DMS79 treated with DMSO at 0.1 percent for 48 hours (cell line): Measurements from ENCODE around the gene EMC10.
"Not testable (repeated sequence)": the region's sequence is repeated elsewhere in the genome, so short reads cannot be mapped to it uniquely, and the experiment has no call there.

Source experiments
- DNase-seq: peaks from one replicate; lab custom pipeline; 2025; lab: John Stamatoyannopoulos, UW

EMC10 gene

DNA sequence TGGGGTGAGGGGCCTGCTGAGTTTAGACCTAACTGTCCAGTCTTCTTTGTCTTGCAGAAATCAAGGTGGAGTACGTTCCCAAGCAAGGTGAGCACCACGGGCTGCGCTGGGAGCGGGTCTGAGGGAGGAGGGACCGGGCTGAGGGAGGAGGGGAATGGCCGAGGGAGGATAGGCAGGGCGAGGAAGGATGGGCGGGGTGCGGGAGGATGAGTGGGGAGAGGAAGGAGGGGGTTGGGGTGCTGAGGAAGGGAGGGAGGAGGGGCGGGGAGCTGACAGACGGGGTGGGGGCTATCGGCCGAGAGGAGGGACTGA is 25.1 kb upstream of the EMC10 start:
- no peak for DNase-seq

DNA sequence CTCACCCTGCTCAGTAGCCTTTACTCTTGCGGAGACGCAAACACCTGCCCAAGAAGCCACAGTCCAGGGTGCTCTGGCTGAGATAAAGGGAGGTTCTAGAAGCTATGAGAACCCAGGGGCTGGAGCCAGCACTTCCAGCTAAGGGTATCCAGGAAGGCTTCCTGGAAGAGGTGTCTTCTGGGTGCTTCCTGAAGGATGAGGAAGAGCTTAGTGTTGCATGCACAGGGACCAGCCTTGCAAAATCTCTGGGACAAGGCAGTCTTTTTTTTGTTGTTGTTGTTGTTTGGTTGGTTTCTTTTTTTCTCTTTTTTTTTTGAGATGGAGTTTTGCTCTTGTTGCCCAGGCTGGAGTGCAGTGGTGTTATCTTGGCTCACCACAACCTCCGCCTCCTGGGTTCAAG is 23.1 kb upstream of the EMC10 start:
- DNase-seq = no peak

DNA sequence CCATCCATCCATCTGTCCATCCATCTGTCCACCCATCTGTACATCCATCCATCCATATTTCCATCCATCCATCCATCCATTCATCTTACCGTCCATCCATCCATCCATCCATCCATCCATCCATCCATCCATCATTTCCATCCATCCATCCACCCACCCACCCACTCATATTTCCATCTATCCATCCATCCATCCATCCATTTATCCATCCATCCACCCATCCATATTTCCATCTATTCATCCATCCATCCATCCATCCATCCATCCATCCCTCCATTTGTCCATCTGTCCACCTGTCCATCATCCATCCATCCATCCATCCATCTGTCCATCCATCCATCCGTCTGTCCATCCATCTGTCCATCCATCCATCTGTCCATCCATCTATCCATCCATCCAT is 20.3 kb upstream of the EMC10 start:
- no peak for DNase-seq

DNA sequence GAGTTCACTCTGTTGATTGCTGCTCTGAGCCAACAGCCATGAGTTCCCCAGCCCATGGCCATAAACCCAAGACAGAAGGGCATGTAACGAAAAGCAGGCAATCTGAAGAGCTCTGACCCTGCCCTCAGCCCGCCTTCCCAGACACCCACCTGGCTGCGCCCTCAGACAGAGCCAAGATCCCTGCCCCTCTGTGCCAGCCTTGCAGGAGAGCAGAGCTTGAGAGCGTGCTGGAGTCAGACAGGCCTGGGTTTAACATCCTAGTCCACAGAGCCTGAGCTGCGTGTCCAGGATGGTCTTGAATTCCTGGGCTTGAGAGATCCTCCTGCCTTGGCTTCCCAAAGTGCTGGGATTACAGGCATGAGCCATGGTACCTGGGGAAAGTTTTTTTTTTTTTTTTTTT is 19.0 kb upstream of the EMC10 start:
- no peak for DNase-seq

DNA sequence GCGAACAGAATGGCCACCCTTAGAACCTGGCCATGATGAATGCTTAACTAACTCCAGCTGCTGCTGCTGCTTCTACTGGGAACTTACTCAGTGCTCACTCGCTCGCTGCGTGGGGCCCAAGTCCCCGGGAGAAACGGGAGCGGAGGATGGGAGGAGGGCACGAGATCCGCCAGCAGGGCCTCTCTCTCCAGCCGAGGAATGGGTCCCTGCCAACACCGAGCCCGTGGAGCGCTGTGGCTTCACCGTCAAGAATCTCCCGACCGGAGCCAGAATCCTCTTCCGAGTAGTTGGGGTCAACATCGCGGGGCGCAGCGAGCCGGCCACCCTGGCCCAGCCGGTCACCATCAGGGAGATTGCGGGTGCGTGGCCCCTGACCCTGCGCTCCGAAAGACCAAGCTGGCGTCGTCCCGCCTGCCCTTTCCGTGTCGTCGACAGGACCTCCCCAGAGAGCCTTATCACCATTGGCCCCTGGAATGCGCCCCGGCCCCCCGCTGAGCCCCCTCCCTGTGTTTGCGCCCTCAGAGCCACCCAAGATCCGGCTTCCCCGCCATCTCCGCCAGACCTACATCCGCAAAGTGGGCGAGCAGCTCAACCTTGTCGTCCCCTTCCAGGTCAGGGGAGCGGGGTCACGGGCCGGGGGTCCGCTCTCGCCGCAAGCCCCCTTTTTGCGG is 17.8 kb upstream of the EMC10 start:
- no peak for DNase-seq

DNA sequence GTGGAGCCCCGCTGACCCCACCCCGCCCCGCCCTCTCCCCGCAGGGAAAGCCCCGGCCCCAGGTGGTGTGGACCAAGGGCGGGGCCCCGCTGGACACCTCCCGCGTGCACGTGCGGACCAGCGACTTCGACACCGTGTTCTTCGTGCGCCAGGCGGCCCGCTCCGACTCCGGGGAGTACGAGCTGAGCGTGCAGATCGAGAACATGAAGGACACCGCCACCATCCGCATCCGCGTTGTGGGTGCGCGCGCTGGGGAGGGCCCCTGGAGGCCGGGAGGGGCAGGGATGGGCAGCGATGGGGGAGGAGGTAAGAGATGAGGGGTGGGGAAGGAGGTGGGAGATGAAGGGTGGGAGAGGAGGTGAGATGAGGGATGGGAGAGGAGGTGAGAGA is 17.2 kb upstream of the EMC10 start:
- no peak for DNase-seq

DNA sequence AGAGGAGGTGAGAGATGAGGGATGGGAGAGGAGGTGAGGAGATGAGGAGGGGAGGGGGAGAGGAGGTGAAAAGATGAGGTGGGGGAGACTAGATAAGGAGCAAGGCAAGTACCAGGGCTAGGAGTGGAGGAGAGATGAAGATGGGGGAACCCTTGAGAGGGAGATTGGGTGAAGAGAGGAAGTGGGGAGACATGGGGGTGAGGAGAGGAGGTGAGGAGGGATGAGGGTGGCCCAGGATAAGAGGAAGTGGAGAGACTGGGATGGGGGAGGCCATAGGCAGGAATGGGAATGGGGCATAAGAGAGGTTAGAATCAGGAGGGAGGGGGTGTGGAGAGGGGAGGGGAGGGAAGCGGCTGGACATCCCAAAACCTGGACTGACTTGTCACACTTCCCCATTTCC is 16.7 kb upstream of the EMC10 start:
- DNase-seq = no peak

DNA sequence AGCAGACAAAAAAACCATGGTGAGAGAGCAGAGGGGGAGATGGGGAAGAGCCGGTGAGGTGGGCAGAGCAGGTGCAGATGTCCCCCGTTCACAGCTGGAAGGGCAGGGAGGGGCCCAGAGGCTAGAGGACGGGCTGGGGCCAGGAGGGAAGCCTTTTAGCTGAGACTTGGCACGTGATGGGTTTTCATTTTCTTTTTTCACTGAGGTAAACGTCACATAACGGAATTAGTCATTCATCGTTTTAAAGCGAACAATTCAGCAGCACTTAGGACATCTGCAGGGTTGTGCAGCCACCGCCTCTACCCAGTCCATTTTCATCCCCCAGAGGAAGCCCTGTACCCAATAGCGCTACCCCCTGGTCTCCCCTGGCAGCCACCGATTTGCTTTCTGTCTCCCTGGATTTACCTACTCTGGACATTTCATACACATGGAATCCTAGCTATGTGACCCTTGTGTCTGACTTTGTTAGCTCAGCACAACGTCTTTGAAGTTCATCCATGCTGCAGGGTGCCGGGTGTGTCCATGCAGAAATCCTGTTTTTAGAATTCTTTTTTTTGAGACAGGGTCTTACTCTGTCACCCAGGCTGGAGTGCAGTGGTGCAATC is 16.0 kb upstream of the EMC10 start:
- DNase-seq = no peak

DNA sequence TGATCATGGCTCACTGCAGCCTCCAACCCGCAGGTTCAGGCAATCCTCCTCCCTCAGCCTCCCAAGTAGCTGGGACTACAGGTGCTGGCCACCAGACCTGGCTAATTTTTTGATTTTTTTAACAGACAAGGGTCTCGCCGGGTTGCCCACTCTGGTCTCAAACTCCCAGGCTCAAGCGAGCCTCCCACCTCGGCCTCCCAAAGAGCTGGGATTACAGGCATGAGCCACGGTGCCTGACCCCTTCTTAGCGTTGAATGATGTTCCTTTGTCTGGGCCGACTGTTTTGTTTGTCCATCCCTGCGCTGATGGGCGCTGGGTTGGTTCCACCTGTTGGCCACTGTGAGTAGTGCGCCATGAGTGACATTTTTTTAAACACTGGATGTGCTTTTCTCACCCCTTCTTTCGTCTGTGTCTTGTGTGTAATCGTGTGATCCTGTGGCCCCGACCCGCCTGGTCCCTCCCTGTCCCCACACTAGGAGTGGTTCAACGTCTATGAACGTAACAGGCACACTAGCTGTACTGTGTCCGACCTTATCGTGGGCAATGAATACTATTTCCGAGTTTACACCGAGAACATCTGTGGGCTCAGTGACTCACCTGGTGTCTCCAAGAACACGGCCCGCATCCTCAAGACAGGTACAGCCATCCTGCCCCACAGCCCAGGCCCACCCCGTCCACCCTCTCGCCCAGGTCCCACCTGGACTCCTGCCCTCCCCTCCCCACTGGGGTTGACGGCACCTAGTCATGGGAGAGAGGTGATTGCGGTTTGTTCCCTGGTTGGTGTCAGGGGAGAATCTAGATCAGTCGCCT is 15.0 kb upstream of the EMC10 start:
- DNase-seq = peak; percentile 46

DNA sequence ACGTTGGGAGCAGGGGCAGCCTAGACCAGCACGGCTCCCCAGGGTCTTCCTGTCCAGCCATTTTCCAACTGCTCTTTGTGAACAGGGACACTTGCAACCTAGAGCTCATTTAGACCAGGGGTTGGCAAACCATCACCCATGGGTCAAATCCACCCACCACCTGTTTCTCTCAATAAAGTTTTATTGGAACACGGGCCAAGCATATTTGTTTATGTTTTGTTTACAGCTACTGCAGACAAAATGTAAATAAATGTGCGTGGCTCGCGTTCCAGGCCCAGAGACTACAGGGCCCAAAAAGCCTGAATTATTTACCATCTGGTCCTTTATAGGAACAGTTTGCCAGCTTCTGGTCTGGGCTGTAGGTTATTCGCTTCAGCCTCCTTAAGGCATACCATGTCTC is 13.3 kb upstream of the EMC10 start:
- no peak for DNase-seq

DNA sequence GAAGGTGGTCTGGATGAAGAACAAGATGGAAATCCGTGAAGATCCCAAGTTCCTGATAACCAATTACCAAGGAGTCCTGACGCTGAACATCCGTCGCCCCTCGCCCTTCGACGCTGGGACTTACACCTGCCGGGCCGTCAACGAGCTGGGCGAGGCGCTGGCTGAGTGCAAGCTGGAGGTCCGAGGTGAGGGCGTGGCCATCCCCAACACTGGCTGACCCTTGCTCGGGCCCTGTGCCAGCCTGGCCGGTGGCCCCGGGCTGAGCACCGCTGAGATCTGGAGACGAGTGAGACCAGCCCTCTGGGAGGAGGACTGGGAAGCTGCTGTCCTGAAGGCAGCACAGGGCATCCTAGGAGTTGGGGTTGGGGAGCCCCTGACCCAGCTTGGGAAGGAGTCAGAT is 12.0 kb upstream of the EMC10 start:
- no peak for DNase-seq

DNA sequence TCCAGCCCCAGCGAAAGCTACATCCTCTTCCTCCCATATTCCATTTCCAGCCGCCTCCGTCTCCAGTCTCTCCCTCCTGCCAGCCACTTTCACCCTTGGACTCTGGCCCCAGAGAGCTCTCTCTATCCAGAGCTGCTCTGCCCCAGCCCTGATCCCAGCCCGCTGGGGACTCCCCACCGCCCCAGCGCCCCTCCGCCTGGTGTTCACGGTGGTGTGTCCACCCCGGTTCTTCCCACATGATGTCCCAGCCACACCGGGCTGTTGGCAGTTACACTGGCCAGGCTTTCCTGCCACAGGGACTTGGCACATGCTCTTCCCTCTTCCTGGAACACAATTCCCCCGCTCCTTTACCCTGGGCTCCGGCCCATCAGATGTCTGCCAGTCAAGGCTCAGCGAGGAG is 11.3 kb upstream of the EMC10 start:
- DNase-seq = no peak

DNA sequence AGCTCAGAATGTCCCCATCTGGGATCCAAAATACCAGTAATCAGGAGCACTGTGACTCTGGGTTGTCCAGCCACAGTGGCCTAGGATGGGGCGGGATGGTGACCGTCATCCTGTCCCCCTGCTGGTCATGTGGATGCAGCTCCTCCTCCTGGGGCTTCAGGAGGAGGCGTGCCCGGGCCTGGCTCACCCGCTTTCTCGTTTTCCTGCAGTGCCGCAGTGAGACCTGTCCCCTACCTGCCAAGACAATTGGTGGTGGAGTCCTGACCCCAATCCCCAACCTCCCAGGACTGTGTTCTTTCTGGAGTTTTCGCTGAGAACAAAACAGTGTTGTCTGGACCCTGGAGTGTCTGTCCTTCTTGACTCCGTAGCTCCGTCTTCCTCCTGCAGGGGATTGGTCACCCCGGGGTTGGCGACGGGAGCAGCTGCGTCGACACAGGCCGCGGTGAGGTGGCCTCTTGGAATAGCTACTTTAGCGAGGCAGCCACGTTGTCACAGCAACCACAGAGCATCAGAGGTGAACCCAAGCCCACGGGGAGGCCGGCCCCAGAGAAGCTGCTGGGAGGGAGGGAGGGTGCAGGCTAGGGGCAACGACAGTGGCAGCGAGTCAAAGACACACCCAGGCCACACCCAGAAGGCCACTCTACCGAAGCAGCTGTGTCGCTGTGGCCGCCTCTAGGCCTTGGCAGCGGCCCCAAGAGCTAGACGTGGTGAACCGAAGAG is 10.2 kb upstream of the EMC10 start:
- DNase-seq = peak; percentile 90

DNA sequence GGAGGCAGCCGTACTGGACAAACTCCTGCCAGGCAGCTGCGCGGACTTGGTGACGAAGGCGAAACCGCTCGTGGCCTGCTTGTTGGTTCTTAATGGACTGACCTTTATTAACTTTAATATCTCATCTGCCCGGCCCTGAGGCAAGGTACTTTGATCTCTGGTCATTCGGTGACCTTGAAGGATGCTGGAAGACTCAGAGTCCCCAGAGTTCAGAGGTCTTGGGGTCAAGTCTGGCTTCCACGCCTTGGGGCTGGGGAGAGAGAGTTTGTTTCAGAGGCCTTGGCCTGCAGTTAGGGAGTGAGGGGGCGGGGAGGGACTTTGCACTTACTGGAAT is 9.6 kb upstream of the EMC10 start:
- no peak for DNase-seq

DNA sequence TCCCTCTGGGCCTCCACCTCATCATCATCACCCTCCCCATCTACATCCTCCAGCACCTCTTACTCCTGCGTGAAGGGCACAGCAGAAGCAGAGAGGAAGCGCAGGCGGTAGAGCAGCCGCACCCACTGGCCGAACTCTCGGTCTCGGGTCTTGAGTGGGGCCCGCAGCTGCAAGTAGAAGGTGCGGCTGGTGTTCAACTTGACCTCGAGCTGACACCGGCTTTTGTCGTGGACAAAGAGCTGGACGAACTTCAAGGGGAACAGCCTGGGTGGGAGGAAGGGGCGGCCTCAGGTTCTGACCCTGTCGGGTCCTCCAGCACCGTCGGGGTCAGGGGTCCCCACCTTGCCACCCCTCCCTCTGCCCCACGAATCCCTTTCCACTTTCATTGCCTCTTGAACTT is 8.7 kb upstream of the EMC10 start:
- DNase-seq = no peak

DNA sequence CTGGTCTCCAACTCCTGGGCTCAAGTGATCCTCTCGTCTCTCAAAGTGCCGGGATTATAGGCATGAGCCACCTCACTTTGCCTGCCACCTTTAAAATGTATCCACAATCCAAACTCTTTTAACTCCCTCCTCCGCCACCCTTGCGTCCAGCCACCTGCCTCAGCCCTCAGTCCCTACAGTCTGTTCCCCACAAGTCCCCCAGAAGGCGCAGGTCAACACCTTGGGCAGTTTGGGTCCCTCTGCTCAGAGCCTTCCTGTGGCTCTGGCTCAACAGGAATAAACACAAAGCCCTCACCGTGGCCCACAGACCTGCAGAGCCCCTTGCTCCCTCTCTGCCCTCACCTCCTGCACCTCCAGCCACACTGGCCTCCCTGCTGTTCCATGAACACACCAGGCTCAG is 7.5 kb upstream of the EMC10 start:
- DNase-seq = no peak

DNA sequence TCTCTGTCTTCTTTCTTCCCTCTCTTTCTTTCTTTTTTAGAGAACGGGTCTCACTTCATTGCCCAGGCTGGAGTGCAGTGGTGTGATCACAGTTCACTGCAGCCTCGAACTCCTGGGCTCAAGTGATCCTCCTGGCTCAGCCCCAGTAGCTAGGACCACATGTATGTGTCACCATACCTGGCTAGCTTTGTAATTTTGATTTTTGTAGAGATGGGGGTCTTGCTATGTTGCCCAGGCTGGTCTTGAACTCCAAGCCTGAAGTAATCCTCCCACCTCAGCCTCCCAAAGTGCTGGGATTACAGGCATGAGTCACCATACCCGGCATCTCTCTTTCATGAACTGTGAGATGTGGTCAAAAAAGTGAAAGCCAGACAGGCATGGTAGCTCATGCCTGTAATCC is 3.0 kb upstream of the EMC10 start:
- not testable (repeated sequence) for DNase-seq

DNA sequence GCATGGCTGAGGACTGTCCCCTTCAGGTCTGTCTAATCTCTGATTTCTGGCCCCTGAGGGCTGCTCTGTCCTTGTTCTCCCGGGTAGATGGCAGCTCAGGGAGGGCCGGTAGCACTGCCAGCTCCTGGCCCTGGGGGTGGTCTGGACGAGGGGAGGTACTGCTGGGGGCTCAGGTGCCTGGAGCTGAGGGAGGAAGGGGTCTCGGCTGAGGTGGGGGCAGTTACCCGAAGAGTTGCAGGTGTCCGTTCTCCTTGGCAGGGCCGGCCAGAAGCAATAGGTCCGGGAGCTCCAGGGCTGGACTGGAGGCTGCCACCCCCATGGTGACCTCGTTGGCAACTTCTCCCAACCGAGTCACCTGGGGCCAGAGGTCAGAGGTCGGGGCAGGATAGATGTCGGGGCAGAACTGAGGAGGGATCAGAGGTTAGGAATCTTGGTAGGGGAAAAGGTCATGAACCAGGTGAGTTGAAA is 1.2 kb upstream of the EMC10 start:
- DNase-seq = no peak

DNA sequence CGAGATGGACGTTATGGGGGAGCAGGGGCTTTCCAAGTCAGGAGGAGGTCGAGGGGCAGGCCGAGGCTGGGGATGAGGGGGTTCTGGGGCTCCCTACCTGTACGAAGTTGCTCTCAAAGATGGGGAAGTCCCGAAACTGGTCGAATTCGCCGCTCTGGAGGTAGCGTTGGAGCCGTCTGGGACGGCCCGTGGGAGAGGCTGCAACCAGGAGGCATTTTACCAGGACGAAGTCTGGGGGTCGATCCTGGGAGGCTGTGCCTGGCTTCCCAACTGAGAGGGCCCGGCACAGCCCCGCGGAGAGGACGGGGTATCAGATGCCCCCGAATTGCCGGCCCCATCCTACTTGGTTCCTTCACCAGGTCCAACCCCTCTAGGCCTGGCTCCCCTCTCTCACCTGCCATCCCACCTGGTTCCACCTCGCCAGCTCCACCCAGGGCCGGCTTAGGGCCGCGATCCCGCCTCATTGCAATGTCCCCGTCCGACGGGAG is 527 bp upstream of the EMC10 start:
- DNase-seq = no peak

DNA sequence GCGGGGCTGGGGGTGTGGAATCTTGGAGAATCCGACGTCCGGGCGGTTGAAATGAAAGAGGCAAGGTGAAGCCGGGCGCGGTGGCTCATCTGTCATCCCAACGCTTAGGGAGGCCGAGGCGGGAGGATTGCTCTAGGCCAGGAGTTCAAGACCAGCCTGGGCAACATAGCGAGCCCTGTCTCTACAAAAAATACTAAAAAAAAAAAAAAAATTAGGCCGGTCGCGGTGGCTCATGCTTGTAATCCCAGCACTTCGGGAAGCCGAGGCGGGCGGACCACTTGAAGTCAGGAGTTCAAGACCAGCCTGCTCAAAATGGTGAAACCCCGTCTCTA is 566 bp downstream of the EMC10 start:
- DNase-seq = no peak

DNA sequence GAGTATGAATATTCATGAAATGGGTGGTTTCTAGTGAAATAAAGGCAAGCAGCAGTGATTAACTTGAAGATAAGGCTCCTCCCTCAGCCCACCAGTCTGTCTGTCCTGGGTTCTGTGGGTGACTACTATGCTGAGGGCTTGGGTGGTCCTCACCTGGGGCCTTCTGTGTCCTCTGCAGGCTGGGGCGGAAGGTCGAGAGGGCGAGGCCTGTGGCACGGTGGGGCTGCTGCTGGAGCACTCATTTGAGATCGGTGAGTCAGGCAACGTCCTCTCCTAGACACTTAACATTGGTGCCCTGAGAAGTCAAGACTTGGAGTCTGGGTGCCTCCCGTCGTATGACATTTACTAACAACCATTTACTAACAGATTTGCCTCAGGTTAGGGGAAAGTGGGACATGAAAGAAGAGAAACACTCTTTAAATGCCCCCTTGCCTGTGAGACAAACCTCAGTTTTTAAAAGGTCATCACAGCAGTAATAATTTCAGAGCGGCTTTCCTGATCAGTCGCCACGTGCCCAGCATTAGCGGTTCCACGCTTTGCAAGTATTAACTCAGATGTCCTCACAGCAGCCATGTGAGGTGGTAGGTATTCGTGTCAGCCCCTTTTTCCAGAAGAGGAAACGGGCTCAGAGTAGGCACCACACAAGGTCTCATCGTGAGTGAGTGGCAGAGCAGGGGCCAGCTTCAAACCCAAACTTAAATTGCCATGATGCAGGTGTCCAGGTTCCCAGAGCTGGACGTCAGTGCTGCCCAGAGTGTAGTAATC is 1.6 kb downstream of the EMC10 start:
- no peak for DNase-seq
